Measurements from ENCODE around the gene ACTR10.
"Not testable (repeated sequence)": the region's sequence is repeated elsewhere in the genome, so short reads cannot be mapped to it uniquely, and the experiment has no call there.

Gene ACTR10

GRCh38 chr14:58227096-58227819 is 27.3 kb downstream of the ACTR10 start:
- no peak for FAIRE-seq

GRCh38 chr14:58238252-58239243 is 38.6 kb downstream of the ACTR10 start:
- FAIRE-seq, result no peak

GRCh38 chr14:58239244-58240195 is 39.6 kb downstream of the ACTR10 start:
- peak; percentile 97 for FAIRE-seq

GRCh38 chr14:58243790-58244555 is 44.0 kb downstream of the ACTR10 start:
- no peak for FAIRE-seq

GRCh38 chr14:58244556-58245387 is 44.8 kb downstream of the ACTR10 start, which contains the start of gene PSMA3:
Gene PSMA3 (plus strand): TSS chr14:58244843. CDS start chr14:58244921, 78 bp downstream.
- peak; percentile 76 for FAIRE-seq

- FAIRE-seq, result no peak
These were observed 45.6 kb downstream of the ACTR10 start for GRCh38 chr14:58245562-58245961.

- no peak for FAIRE-seq
These were observed 49.7 kb downstream of the ACTR10 start for GRCh38 chr14:58249611-58250010.

GRCh38 chr14:58258156-58258555 is 58.2 kb downstream of the ACTR10 start:
- no peak for FAIRE-seq

- FAIRE-seq, result not testable (repeated sequence)
These were observed 62.1 kb downstream of the ACTR10 start for GRCh38 chr14:58262005-58262404.

GRCh38 chr14:58265401-58265800 is 65.5 kb downstream of the ACTR10 start:
- FAIRE-seq, result no peak

GRCh38 chr14:58270628-58271027 is 70.7 kb downstream of the ACTR10 start:
- peak; percentile 81 for FAIRE-seq

- peak; percentile 97 for FAIRE-seq
These were observed 72.8 kb downstream of the ACTR10 start for GRCh38 chr14:58272588-58273372.

GRCh38 chr14:58274881-58275280 is 74.9 kb downstream of the ACTR10 start:
- FAIRE-seq, result peak; percentile 92

GRCh38 chr14:58275527-58276190 is 75.7 kb downstream of the ACTR10 start:
- no peak for FAIRE-seq

- FAIRE-seq, result no peak
These were observed 76.3 kb downstream of the ACTR10 start for GRCh38 chr14:58276208-58276607.

- FAIRE-seq, result no peak
These were observed 78.2 kb downstream of the ACTR10 start for GRCh38 chr14:58278177-58278576.

GRCh38 chr14:58280954-58281787 is 81.2 kb downstream of the ACTR10 start:
- peak; percentile 81 for FAIRE-seq

- peak; percentile 86 for FAIRE-seq
These were observed 82.0 kb downstream of the ACTR10 start for GRCh38 chr14:58281969-58282368.
